PC-9 (cell line): ENCODE measurements around the gene SAXO2. TPM values are rescaled to one million over a fixed set of nuclear protein-coding genes. Genes with fewer than 3 reads are reported as not detected.

Experiments used
- BruUV-seq: library from RNA; stranded (reverse); fragments of 400-500 nt; replicated peaks from 2 replicates; lab custom pipeline; 2021; lab: Mats Ljungman, UMichigan
- CTCF ChIA-PET: fragments of 300-600 bp; sonication (Branson Sonifier 250); formaldehyde crosslinking; loops from one replicate; lab custom pipeline; 2022; ENCODE audit warnings: antibody characterized with exemption; lab: Charles Lee
- POLR2A ChIA-PET: fragments of 300-600 bp; sonication (Branson Sonifier 250); formaldehyde crosslinking; loops from one replicate; lab custom pipeline; 2022; ENCODE audit warnings: antibody characterized with exemption; ENCODE audit not compliant: unreplicated experiment; lab: Charles Lee
- DNase-seq, 2 experiments: peaks; one replicate each; pipeline versions ENCODE4 v3.0.0 to v3.0.0-alpha.2; 2015 to 2022; ENCODE audit warnings: mixed read lengths in 1 of 2
- H2AFZ ChIP-seq: fragments of 200-600 bp; sonication (generic); 2 replicates; pipeline ENCODE4 v1.8.1; 2017; ENCODE audit warnings: antibody characterized with exemption
- H3F3A ChIP-seq: fragments of 200-600 bp; sonication (generic); 2 replicates; pipeline ENCODE4 v1.8.1; 2017; ENCODE audit warnings: antibody characterized with exemption, mild to moderate bottlenecking, low read depth; ENCODE audit not compliant: insufficient read depth
- H3K27ac ChIP-seq: fragments of 200-600 bp; sonication (generic); 2 replicates; pipeline ENCODE4 v1.6.1; 2016; ENCODE audit warnings: mixed run types
- H3K27me3 ChIP-seq: fragments of 200-600 bp; sonication (generic); 2 replicates; pipeline ENCODE4 v1.6.1; 2016; ENCODE audit warnings: low read depth, mixed run types; ENCODE audit not compliant: insufficient read depth
- H3K36me3 ChIP-seq: fragments of 200-600 bp; sonication (generic); 2 replicates; pipeline ENCODE4 v1.6.1; 2016; ENCODE audit warnings: low read depth, mixed run types
- H3K4me1 ChIP-seq: fragments of 200-600 bp; sonication (generic); replicated peaks from 2 replicates; pipeline ENCODE4 v1.6.1; 2016; ENCODE audit warnings: mixed run types; ENCODE audit not compliant: insufficient read depth
- H3K4me2 ChIP-seq: fragments of 200-600 bp; sonication (generic); 2 replicates; pipeline ENCODE4 v1.6.1; 2017; ENCODE audit warnings: mixed run types
- H3K4me3 ChIP-seq: fragments of 200-600 bp; sonication (generic); 2 replicates; pipeline ENCODE4 v1.6.1; 2016; ENCODE audit warnings: mixed run types
- H3K79me2 ChIP-seq: fragments of 200-600 bp; sonication (generic); 2 replicates; pipeline ENCODE4 v1.6.1; 2017; ENCODE audit warnings: low read depth, mixed run types
- H3K9me2 ChIP-seq: fragments of 200-600 bp; sonication (generic); 2 replicates; pipeline ENCODE4 v1.8.1; 2017; ENCODE audit warnings: mild to moderate bottlenecking; ENCODE audit not compliant: insufficient read depth
- H3K9me3 ChIP-seq: fragments of 200-600 bp; sonication (generic); 2 replicates; pipeline ENCODE4 v1.8.1; 2016; ENCODE audit warnings: low read depth; ENCODE audit not compliant: insufficient read depth
- H4K20me1 ChIP-seq: fragments of 200-600 bp; sonication (generic); 2 replicates; pipeline ENCODE4 v1.8.1; 2017; ENCODE audit not compliant: insufficient read depth
- CTCF ChIP-seq: fragments of 200-600 bp; sonication (generic); conservative IDR thresholded peaks from 2 replicates; pipeline ENCODE4 v1.6.1; 2017; ENCODE audit warnings: mixed run types, antibody characterized with exemption, mild to moderate bottlenecking, moderate library complexity
- EZH2 ChIP-seq: fragments of 200-600 bp; sonication (generic); IDR thresholded peaks from 2 replicates; pipeline ENCODE4 v1.8.0; 2017; ENCODE audit warnings: antibody characterized with exemption, low read depth
- intact Hi-C: fragments of 100-400 bp; cut with micrococcal nuclease; formaldehyde crosslinking; loops from one replicate; pipeline ENCODE4 v1.10.0; 2022; ENCODE audit not compliant: unreplicated experiment
- total RNA-seq: library from RNA; stranded (reverse); gene quantifications from 2 replicates; pipeline ENCODE4 v1.2.3, GENCODE V29; 2021

Gene SAXO2
- total RNA-seq, 1 experiment from 2014 or later: 1.7 TPM

- Histone ChIP-seq H3K4me1 (no peaks in the 10 kb centered on the region), H3K36me3 (no peaks in the 10 kb centered on the region), H3K27ac (no peak overlapping the region), H3F3A (no peaks in the 10 kb centered on the region), H3K27me3 (no peaks in the 10 kb centered on the region), H3K9me3 (no peaks in the 10 kb centered on the region), H2AFZ (no peak overlapping the region), H3K79me2 (no peaks in the 10 kb centered on the region), H3K4me2 (no peak overlapping the region), H3K9me2 (no peaks in the 10 kb centered on the region), H4K20me1 (no peaks in the 10 kb centered on the region), H3K4me3 (no peak overlapping the region)
- no TSS peak for BruUV-seq
- DNase-seq: no peak
- ChIA-PET POLR2A (no interaction called here), CTCF (no interaction called here)
- intact Hi-C loops: no loop called here
- no peak for TF ChIP-seq EZH2
- TF ChIP-seq CTCF: no peak
These were observed 38.3 kb downstream of the SAXO2 start for GRCh38 chr15:82300883-82301282.

GRCh38 chr15:82301296-82302016, 38.8 kb downstream of the SAXO2 start:
- Histone ChIP-seq H4K20me1 (no peaks in the 10 kb centered on the region), H3K36me3 (no peaks in the 10 kb centered on the region), H2AFZ (no peak overlapping the region), H3K4me2 (no peak overlapping the region), H3K4me3 (no peak overlapping the region), H3K79me2 (no peaks in the 10 kb centered on the region), H3K9me3 (no peaks in the 10 kb centered on the region), H3F3A (no peaks in the 10 kb centered on the region), H3K9me2 (no peaks in the 10 kb centered on the region), H3K4me1 (no peaks in the 10 kb centered on the region), H3K27ac (no peak overlapping the region), H3K27me3 (no peaks in the 10 kb centered on the region)
- no peak for DNase-seq
- intact Hi-C loops: no loop called here
- POLR2A ChIA-PET: no interaction called here
- no peak for TF ChIP-seq EZH2
- TF ChIP-seq CTCF: no peak
- CTCF ChIA-PET: no interaction called here
- BruUV-seq: no TSS peak

GRCh38 chr15:82303956-82304777, 41.5 kb downstream of the SAXO2 start:
- H3K9me2 ChIP-seq: no peaks in the 10 kb centered on the region
- intact Hi-C loops: no loop called here
- no TSS peak for BruUV-seq
- POLR2A ChIA-PET: no interaction called here
- H4K20me1 ChIP-seq: no peaks in the 10 kb centered on the region
- no peak overlapping the region for H2AFZ ChIP-seq
- CTCF ChIA-PET: no interaction called here
- H3F3A ChIP-seq: no peaks in the 10 kb centered on the region
- H3K79me2 ChIP-seq: no peaks in the 10 kb centered on the region
- DNase-seq: no peak
- no peak overlapping the region for H3K4me2 ChIP-seq
- TF ChIP-seq CTCF (no peak), EZH2 (no peak)
- no peak overlapping the region for H3K4me3 ChIP-seq
- no peak overlapping the region for H3K27ac ChIP-seq
- no peaks in the 10 kb centered on the region for H3K27me3 ChIP-seq
- H3K4me1 ChIP-seq: no peaks in the 10 kb centered on the region
- H3K36me3 ChIP-seq: no peaks in the 10 kb centered on the region
- no peaks in the 10 kb centered on the region for H3K9me3 ChIP-seq
